K562 (cell line): ENCODE measurements around the gene ZNF177. TPM values are rescaled to one million over a fixed set of nuclear protein-coding genes. Genes with fewer than 3 reads are reported as not detected.

Source experiments
- ARHGAP35 ChIP-seq: fragments of 450-650 bp; IDR thresholded peaks from 2 replicates; pipeline ENCODE4 v1.6.1; 2018; ENCODE audit not compliant: partially characterized antibody
- EGR1 ChIP-seq: fragments of 450-650 bp; conservative IDR thresholded peaks from 2 replicates; pipeline ENCODE4 v1.6.1; 2017; ENCODE audit warnings: mild to moderate bottlenecking
- HDAC1 ChIP-seq, 2 experiments: fragments of 450-650 bp; IDR thresholded peaks; 2 replicates each; pipeline ENCODE4 v1.6.1; 2016 to 2017; ENCODE audit warnings: inconsistent platforms in 1 of 2, mild to moderate bottlenecking in 1 of 2, moderate library complexity in 1 of 2
- IRF9 ChIP-seq: fragments of 450-650 bp; IDR thresholded peaks from 2 replicates; pipeline ENCODE4 v1.6.1; 2016; ENCODE audit warnings: missing biosample characterization, missing genetic modification characterization
- MXI1 ChIP-seq: IDR thresholded peaks from 2 replicates; pipeline ENCODE4 v1.6.1; 2011; ENCODE audit warnings: low read depth, mild to moderate bottlenecking, improper control_type of control experiment, low read length
- RBFOX2 ChIP-seq: fragments of 200-400 bp; formaldehyde crosslinking; IDR thresholded peaks from 2 replicates; pipeline ENCODE4 v1.6.1; 2017; ENCODE audit warnings: low read depth, mild to moderate bottlenecking, low read length, moderate library complexity
- RBM39 ChIP-seq: fragments of 200-400 bp; formaldehyde crosslinking; optimal IDR thresholded peaks from 2 replicates; pipeline ENCODE3; 2018; ENCODE audit warnings: low read depth, low read length
- SOX6 ChIP-seq: fragments of 450-650 bp; IDR thresholded peaks from 2 replicates; pipeline ENCODE4 v1.6.1; 2014; ENCODE audit warnings: mild to moderate bottlenecking
- SREBF1 ChIP-seq: fragments of 150-350 bp; IDR thresholded peaks from 2 replicates; pipeline ENCODE4 v1.6.1; 2014; ENCODE audit warnings: antibody characterized with exemption, low read depth, low read length, borderline replicate concordance
- TEAD1 ChIP-seq, 2 experiments: fragments of 450-650 bp in 1 of 2; sonication (generic) in 1 of 2; formaldehyde crosslinking; IDR thresholded peaks; 2 replicates each; pipeline versions ENCODE4 v1.4.0 to v1.8.0; 2020 to 2022; ENCODE audit warnings: mild to moderate bottlenecking in 2 of 2, missing genetic modification reagents in 1 of 2
- TEAD2 ChIP-seq: fragments of 450-650 bp; IDR thresholded peaks from 2 replicates; pipeline ENCODE4 v1.6.1; 2016; ENCODE audit warnings: missing genetic modification characterization, control low read depth, missing compliant biosample characterization
- TFAM ChIP-seq: fragments of 250-450 bp; sonication (Bioruptor Pico); conservative IDR thresholded peaks from 2 replicates; pipeline ENCODE4 v1.5.0; 2021; ENCODE audit warnings: mild to moderate bottlenecking, moderate library complexity
- ZBTB17 ChIP-seq: fragments of 450-650 bp; formaldehyde crosslinking; IDR thresholded peaks from 2 replicates; pipeline ENCODE4 v1.4.0; 2020; ENCODE audit warnings: mild to moderate bottlenecking
- ZNF3 ChIP-seq: fragments of 250-450 bp; sonication (Bioruptor Pico); IDR thresholded peaks from 2 replicates; pipeline ENCODE4 v1.5.0; 2021; ENCODE audit warnings: mild to moderate bottlenecking, moderate library complexity
- ZNF764 ChIP-seq: fragments of 250-450 bp; sonication (Bioruptor Pico); IDR thresholded peaks from 2 replicates; pipeline ENCODE4 v1.4.0; 2020; ENCODE audit warnings: low read depth, mild to moderate bottlenecking, moderate library complexity
- polyA plus RNA-seq, 8 experiments: library from polyadenylated mRNA; depleted of rRNA in 4 of 8; stranded (reverse) in 5 of 8; unstranded in 3 of 8; fragments of >200 nt; fragmentation: Nextera tagmentation in 2 of 8; fragmentation: Illumina TruSeq in 1 of 8; extraction: Ambion mirVana in 2 of 8; extraction: Trizol in 1 of 8; gene quantifications; 2 replicates each; pipeline versions ENCODE4 v1.2.1 to v1.2.3, GENCODE V29; 2011 to 2014; ENCODE audit warnings: inconsistent platforms in 1 of 8, missing spikeins in 1 of 8
- total RNA-seq, 7 experiments: library from RNA; depleted of rRNA in 6 of 7; stranded (reverse); fragments of >200 nt in 6 of 7; fragmentation: Illumina TruSeq in 2 of 7; extraction: Trizol in 2 of 7; gene quantifications; 2 replicates each; pipeline versions ENCODE4 v1.2.1 to v1.2.3, GENCODE V29; 2011 to 2021; ENCODE audit warnings: low replicate concordance in 1 of 7
- TF ChIP-seq, protein P1 (sequence below), 2 experiments: fragments of 450-650 bp; formaldehyde crosslinking in 1 of 2; IDR thresholded peaks; 2 replicates each; pipeline versions ENCODE4 v1.4.0 to v1.6.1; 2014 to 2020; ENCODE audit warnings: mild to moderate bottlenecking in 2 of 2, borderline replicate concordance in 1 of 2, low read depth in 1 of 2
- TF ChIP-seq, protein P2 (sequence below): IDR thresholded peaks from 2 replicates; pipeline ENCODE4 v1.6.1; 2016; ENCODE audit warnings: missing genetic modification characterization, missing compliant biosample characterization

ZNF177 gene
- total and polyA plus RNA-seq, 9 of the 15 experiments (the other 6 are each of a cell fraction or from before 2014, with no cell fraction given): 0.25 to 1.8 (median 1.1) TPM

GRCh38 chr19:9370738-9371619, 8.2 kb downstream of the ZNF177 start (continued):
- TF ChIP-seq, protein P1, sequence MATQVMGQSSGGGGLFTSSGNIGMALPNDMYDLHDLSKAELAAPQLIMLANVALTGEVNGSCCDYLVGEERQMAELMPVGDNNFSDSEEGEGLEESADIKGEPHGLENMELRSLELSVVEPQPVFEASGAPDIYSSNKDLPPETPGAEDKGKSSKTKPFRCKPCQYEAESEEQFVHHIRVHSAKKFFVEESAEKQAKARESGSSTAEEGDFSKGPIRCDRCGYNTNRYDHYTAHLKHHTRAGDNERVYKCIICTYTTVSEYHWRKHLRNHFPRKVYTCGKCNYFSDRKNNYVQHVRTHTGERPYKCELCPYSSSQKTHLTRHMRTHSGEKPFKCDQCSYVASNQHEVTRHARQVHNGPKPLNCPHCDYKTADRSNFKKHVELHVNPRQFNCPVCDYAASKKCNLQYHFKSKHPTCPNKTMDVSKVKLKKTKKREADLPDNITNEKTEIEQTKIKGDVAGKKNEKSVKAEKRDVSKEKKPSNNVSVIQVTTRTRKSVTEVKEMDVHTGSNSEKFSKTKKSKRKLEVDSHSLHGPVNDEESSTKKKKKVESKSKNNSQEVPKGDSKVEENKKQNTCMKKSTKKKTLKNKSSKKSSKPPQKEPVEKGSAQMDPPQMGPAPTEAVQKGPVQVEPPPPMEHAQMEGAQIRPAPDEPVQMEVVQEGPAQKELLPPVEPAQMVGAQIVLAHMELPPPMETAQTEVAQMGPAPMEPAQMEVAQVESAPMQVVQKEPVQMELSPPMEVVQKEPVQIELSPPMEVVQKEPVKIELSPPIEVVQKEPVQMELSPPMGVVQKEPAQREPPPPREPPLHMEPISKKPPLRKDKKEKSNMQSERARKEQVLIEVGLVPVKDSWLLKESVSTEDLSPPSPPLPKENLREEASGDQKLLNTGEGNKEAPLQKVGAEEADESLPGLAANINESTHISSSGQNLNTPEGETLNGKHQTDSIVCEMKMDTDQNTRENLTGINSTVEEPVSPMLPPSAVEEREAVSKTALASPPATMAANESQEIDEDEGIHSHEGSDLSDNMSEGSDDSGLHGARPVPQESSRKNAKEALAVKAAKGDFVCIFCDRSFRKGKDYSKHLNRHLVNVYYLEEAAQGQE (IDR thresholded peaks at IDR 0.05; ENCODE audit: borderline replicate concordance): peak; percentile 37; the same call in 1 of the 2 replicates
- TF ChIP-seq, protein P1 (CRISPR knock-in tag; IDR thresholded peaks at IDR 0.05; ENCODE audit: low read depth): no peak
- no peak for TF ChIP-seq EGR1
- no peak for TF ChIP-seq RBM39
- peak; percentile 59; the same call in 1 of the 2 replicates for TF ChIP-seq IRF9 (tag)
- no peak for TF ChIP-seq ZNF3
- no peak for TF ChIP-seq TEAD2 (tag)
- no peak for TF ChIP-seq TEAD1 (CRISPR knock-in tag; IDR thresholded peaks at IDR 0.05)
- no peak for TF ChIP-seq HDAC1 (IDR thresholded peaks at IDR 0.05)
- TF ChIP-seq ZBTB17 (CRISPR knock-in tag): no peak
- TF ChIP-seq ZNF764: no peak
- TF ChIP-seq MXI1: no peak
- TF ChIP-seq TFAM (CRISPR knock-in tag): no peak
- TF ChIP-seq ARHGAP35: no peak
- TF ChIP-seq RBFOX2: no peak
- peak; percentile 75; the same call in 1 of the 2 replicates for TF ChIP-seq SOX6
- TF ChIP-seq, protein P2, sequence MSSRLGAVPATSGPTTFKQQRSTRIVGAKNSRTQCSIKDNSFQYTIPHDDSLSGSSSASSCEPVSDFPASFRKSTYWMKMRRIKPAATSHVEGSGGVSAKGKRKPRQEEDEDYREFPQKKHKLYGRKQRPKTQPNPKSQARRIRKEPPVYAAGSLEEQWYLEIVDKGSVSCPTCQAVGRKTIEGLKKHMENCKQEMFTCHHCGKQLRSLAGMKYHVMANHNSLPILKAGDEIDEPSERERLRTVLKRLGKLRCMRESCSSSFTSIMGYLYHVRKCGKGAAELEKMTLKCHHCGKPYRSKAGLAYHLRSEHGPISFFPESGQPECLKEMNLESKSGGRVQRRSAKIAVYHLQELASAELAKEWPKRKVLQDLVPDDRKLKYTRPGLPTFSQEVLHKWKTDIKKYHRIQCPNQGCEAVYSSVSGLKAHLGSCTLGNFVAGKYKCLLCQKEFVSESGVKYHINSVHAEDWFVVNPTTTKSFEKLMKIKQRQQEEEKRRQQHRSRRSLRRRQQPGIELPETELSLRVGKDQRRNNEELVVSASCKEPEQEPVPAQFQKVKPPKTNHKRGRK (tag): no peak
- no peak for TF ChIP-seq SREBF1
